Measurements from ENCODE around the gene SAMD7.

SAMD7 gene

DNA sequence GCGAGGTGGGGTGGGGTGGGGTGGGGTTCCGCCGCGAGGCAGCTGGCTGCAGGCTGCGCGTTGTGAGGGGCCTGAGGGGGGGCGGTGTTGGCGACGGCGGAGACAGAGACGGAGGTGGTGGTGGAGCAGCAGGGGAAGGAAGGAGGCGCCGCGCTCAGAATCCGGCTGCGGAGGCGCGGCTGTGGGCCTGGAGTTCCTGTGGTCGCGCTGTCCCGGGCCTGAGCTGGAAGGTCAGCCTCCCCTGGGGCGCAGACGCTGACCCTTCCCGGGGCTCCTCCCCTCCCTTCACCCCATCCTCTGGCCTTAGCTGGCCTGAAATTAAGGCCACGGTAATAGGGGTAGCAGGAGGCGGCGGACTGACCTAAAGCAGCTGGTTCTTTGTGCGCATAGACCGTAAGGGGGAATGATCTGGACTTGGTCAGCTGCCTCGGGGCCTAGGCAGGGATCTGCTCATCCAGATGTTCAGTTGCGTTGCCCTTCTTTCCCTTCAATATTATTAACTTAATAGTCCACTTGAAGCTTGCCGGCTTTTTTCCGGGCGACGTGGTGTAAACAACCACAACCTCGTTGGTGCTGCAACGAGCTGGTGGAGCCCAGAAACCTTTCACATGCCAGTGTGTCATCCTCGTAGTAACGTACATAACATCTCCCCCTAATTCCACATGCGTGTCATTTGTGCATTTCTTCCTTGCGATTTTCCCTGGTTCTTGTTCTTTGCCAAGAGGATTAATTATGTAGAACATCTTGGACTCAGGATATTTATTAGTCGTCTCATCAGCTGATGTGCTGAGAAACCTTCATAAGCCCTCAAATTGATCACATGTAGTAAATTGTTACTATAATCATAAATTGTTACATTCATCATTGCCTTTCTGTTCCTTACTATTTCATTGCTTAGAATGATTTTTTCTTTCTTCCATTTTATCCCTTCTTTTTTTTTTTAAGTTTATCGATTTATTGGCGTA lies 55.9 kb downstream of the SAMD7 start:
- DNase-seq = no peak

DNA sequence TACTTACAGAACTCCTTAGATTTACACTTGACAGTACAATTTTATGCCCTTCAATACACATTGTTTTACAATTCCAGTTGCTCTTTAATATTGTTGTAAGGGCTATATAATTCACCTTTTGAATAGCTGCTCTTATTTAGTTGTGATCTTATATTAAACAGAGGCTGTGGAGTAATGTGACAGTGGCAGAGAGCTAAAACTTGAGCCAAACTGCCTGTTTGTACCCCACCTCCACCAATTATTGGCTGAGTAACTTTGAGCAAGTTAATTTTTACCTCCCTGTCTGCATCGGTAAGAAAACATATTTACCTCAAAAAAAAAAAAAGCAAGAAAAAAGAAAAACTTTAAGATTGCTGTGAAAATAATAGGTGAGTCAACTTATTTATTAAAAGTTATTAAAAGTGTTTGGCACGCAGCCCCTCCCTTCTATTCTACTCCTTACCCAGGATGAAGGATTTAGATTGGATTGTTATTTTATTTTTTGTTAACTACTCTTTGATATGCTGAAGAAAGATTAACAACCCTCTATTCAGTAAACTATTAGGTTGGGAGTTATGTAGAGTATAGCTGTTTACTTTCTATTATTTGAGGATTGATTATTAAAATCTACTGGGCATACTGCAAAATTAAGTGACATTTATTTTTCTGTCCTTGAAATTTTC lies 57.0 kb downstream of the SAMD7 start:
- no peak for DNase-seq

DNA sequence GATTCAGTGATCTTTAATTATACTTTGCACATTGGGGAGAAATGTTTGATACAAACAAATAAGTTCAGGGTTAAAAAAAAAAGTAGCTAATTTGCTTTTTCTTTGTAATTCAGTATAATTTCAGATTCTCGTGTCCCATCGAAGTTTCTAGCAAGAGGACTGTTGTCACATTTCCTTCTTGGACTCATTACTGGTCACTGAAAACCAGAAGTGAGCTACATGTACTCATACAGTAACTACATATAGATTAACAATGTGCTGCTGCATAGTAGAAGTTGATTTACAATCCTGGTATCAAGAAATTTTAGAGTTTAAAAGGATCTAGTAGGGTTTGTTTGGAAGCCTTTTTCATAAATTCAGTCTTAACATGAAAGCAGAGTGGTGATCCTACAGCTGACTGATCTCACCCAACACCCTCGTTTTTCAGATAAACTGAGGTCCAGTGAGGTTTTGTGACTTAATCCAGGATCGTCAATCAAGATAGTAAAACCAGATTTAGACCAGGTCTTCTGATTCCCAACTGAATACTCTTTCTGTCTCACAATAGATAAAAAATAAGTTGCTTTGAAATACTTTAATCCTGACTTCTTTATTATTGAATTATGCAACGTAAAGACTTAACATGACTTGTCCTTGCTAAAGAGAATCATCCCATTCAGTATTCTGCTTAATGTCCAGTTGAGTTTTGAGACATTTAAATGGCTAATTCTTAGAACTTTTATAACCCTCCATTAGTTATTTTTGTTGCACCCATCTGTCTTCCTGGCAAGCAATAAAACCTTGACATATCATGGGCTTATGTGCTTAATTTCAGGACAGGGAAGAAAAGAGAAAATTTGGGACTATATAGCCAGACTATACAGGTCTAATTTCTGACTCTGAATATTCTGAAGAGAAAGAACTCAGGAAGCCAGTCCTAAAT lies 58.1 kb downstream of the SAMD7 start:
- no peak for DNase-seq

DNA sequence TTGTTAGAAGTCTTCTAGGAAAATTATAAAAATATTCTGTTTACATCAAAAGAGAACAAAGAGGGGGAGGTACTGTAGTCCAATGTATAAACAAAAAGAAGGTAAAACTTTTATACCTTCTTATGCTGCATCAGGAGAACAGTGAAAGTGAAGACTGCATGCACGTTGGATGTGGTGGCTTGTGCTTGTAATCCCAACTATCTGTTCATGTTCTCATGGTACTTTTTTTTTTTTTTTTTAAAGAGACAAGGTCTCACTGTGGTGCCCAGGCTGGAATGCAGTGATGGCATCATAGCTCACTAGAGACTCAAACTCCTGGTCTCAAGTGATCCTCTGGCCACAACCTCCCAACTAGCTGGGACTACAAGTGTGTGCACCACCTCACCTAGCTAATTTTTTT lies 59.5 kb downstream of the SAMD7 start:
- no peak for DNase-seq

DNA sequence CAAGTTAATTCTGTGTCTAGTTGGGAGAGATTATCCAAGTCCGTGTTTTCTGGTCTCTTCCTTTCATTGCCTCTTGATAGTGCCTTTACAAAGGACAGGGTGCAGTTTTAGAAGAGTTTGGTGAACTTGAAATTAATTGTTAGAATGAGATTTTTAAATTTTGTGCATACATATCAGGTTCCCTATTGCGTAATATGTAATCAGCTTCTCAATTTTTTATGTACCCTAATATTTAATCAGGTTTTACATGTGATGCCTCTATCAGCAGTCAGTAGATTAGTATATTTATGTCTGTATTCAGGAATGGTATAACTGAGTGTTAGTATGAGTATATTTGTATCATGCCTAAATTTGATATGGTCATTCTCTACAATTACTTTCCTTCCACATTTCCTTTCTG lies 60.1 kb downstream of the SAMD7 start:
- DNase-seq = no peak

DNA sequence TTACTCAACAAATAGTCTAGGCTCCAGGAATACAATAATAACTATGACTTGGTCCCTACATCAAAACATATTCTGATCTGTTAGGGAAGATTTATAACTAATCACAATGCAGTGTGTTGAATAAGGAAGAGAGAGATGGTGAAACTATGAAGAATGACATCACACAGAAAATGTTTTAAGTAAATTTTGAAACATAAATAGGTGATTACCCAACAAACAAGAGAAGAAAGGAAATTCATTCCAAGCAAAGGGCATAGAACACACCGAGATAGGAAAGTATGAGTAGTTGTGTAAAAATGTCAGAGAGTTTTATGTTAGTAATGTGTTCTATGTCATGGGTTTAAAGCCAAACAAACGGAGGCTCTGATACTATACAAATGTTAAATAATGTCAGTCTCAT lies 68.7 kb downstream of the SAMD7 start:
- no peak for DNase-seq

DNA sequence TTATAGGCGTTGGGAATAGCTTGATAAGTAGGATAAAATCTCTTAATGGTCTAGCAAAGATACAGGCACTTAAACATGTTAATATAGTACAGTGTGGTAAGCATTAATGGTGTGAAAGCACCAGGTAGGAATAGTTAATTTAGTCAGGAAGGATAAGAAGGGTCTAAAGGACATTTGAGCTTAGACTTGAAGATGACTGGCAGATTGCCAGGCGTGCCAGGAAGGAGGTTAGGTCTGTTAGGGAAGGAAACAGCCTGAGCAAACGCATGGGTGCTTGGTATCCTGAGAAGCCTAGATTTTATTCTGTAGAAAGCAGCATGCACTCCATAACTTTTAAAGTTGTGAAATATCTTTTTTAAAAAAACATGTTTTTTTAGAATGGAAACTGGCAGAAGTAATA lies 72.9 kb downstream of the SAMD7 start:
- DNase-seq = no peak
